ENCODE results near the gene KAZN. TPM values are rescaled to one million over a fixed set of nuclear protein-coding genes. Genes with fewer than 3 reads are reported as not detected.

The KAZN gene
- polyA plus RNA-seq, 1 experiment = 5.5 TPM

GRCh38 chr1:15005116-15005515, 406.6 kb downstream of the KAZN start:
- H3K4me3 ChIP-seq (ENCODE audit: low read depth, low read length) = no peak overlapping the region
- POLR2A ChIA-PET = no interaction called here
- 0 out of 2 replicates have a peak, but pooled peaks cover 1% of the 10 kb centered on the region for H3K36me3 ChIP-seq (ENCODE audit: control insufficient read depth, insufficient read depth, low read length)
- H3K27me3 ChIP-seq (ENCODE audit: control insufficient read depth, insufficient read depth, low read length) = no peaks in the 10 kb centered on the region
- CTCF ChIA-PET = no interaction called here
- TF ChIP-seq CTCF (IDR thresholded peaks at IDR 0.05; ENCODE audit: insufficient read depth, low read depth, low read length) = no peak
- DNase-seq (ENCODE audit: low read depth) = no peak

GRCh38 chr1:15007368-15007767, 408.9 kb downstream of the KAZN start:
- no peak overlapping the region for H3K4me3 ChIP-seq (ENCODE audit: low read depth, low read length)
- POLR2A ChIA-PET = no interaction called here
- H3K36me3 ChIP-seq (ENCODE audit: control insufficient read depth, insufficient read depth, low read length) = 0 out of 2 replicates have a peak, but pooled peaks cover 1% of the 10 kb centered on the region
- H3K27me3 ChIP-seq (ENCODE audit: control insufficient read depth, insufficient read depth, low read length) = no peaks in the 10 kb centered on the region
- no peak for DNase-seq (ENCODE audit: low read depth)
- TF ChIP-seq CTCF (IDR thresholded peaks at IDR 0.05; ENCODE audit: insufficient read depth, low read depth, low read length) = no peak
- CTCF ChIA-PET = interaction anchor here (5.0 kb wide), 1 partner anchor 20 kb away, joined by 22 read pairs; no protein-coding TSS in a partner anchor

GRCh38 chr1:15007842-15008241, 409.4 kb downstream of the KAZN start:
- ChIA-PET CTCF (interaction anchor here (5.0 kb wide), 1 partner anchor 19 kb away, joined by 22 read pairs; no protein-coding TSS in a partner anchor), POLR2A (no interaction called here)
- no peak for DNase-seq (ENCODE audit: low read depth)
- Histone ChIP-seq H3K4me3 (ENCODE audit: low read depth, low read length) (no peak overlapping the region), H3K27me3 (ENCODE audit: control insufficient read depth, insufficient read depth, low read length) (no peaks in the 10 kb centered on the region), H3K36me3 (ENCODE audit: control insufficient read depth, insufficient read depth, low read length) (0 out of 2 replicates have a peak, but pooled peaks cover 1% of the 10 kb centered on the region)
- no peak for TF ChIP-seq CTCF (IDR thresholded peaks at IDR 0.05; ENCODE audit: insufficient read depth, low read depth, low read length)

- H3K36me3 ChIP-seq (ENCODE audit: control insufficient read depth, insufficient read depth, low read length) = no peaks in the 10 kb centered on the region
- POLR2A ChIA-PET = no interaction called here
- no peak for TF ChIP-seq CTCF (IDR thresholded peaks at IDR 0.05; ENCODE audit: insufficient read depth, low read depth, low read length)
- H3K27me3 ChIP-seq (ENCODE audit: control insufficient read depth, insufficient read depth, low read length) = no peaks in the 10 kb centered on the region
- H3K4me3 ChIP-seq (ENCODE audit: low read depth, low read length) = no peak overlapping the region
- DNase-seq (ENCODE audit: low read depth) = no peak
- CTCF ChIA-PET = interaction anchor here (5.0 kb wide), 1 partner anchor 18 kb away, joined by 22 read pairs; no protein-coding TSS in a partner anchor
Measured at GRCh38 chr1:15008783-15009729, 410.6 kb downstream of the KAZN start.

- no peak for TF ChIP-seq CTCF (IDR thresholded peaks at IDR 0.05; ENCODE audit: insufficient read depth, low read depth, low read length)
- no peaks in the 10 kb centered on the region for H3K27me3 ChIP-seq (ENCODE audit: control insufficient read depth, insufficient read depth, low read length)
- CTCF ChIA-PET = interaction anchor here (1.2 to 5.0 kb wide), 2 partner anchors 12 to 16 kb away, joined by 3 to 22 read pairs; no protein-coding TSS in a partner anchor
- no peaks in the 10 kb centered on the region for H3K36me3 ChIP-seq (ENCODE audit: control insufficient read depth, insufficient read depth, low read length)
- no peak for DNase-seq (ENCODE audit: low read depth)
- H3K4me3 ChIP-seq (ENCODE audit: low read depth, low read length) = no peak overlapping the region
- POLR2A ChIA-PET = no interaction called here
Measured at GRCh38 chr1:15011160-15011559, 412.7 kb downstream of the KAZN start.

Data from BJ (cell line).